ENCODE data around the gene CFB. TPM values are rescaled to one million over a fixed set of nuclear protein-coding genes. Genes with fewer than 3 reads are reported as not detected.

CFB gene
- total RNA-seq, 2 donors from 2014 or later, result 0.65 TPM; not detected in 1

Other genes starting within 250 kb of the CFB start
- 10 to 100 TPM; 57.8 to 75.1 TPM for gene ABHD16A, start 242.8 kb upstream of the CFB start, total RNA-seq
- gene LY6G6F, start 239.2 kb upstream of the CFB start, total RNA-seq, result 10 to 100 TPM in 1 of 2 donors, 1 to 10 TPM in 1; 1.6 to 29.1 TPM
- gene LY6G6D, start 230.7 kb upstream of the CFB start, total RNA-seq, result not detected
- not detected for gene LY6G6C, start 224.3 kb upstream of the CFB start, total RNA-seq
- 100 to 1,000 TPM in 1 of 2 donors, 1 to 10 TPM in 1; 3.4 to 129 TPM for gene MPIG6B, start 222.7 kb upstream of the CFB start, total RNA-seq
- 1 to 10 TPM; 4.7 to 7.3 TPM for gene DDAH2, start 216.8 kb upstream of the CFB start, total RNA-seq
- 100 to 1,000 TPM; 145 to 152 TPM for gene CLIC1, start 209.6 kb upstream of the CFB start, total RNA-seq
- 10 to 100 TPM; 12.9 to 18.3 TPM for gene MSH5, start 206.1 kb upstream of the CFB start, total RNA-seq
- gene SAPCD1, start 183.4 kb upstream of the CFB start, total RNA-seq, result 1 to 10 TPM; 3.6 to 4.2 TPM
- gene VWA7, start 168.8 kb upstream of the CFB start, total RNA-seq, result 1 to 10 TPM; 2.8 to 2.9 TPM
- gene VARS1, start 150.3 kb upstream of the CFB start, total RNA-seq, result 10 to 100 TPM; 58.0 to 73.7 TPM
- 10 to 100 TPM; 20.9 to 22.5 TPM for gene LSM2, start 139.1 kb upstream of the CFB start, total RNA-seq
- gene HSPA1L, start 130.8 kb upstream of the CFB start, total RNA-seq, result 1 to 10 TPM; 3.4 to 3.5 TPM
- gene HSPA1A, start 130.6 kb upstream of the CFB start, total RNA-seq, result 10 to 100 TPM; 15.1 to 20.2 TPM
- gene HSPA1B, start 118.4 kb upstream of the CFB start, total RNA-seq, result 10 to 100 TPM; 18.0 to 20.5 TPM
- gene NEU1, start 83.3 kb upstream of the CFB start, total RNA-seq, result 10 to 100 TPM; 27.1 to 29.6 TPM
- gene SLC44A4, start 67.1 kb upstream of the CFB start, total RNA-seq, result under 1 TPM; 0.10 to 0.13 TPM
- 10 to 100 TPM; 40.4 to 46.2 TPM for gene EHMT2, start 48.4 kb upstream of the CFB start, total RNA-seq
- under 1 TPM; 0.50 to 0.96 TPM for gene ZBTB12, start 44.0 kb upstream of the CFB start, total RNA-seq
- gene C2, start 18.4 kb upstream of the CFB start, total RNA-seq, result 1 to 10 TPM in 1 of 2 donors, not detected in 1; 2.1 TPM
- gene NELFE, start 12.9 kb downstream of the CFB start, total RNA-seq, result 10 to 100 TPM; 45.8 to 46.2 TPM
- 10 to 100 TPM; 85.5 to 94.5 TPM for gene SKIC2, start 13.1 kb downstream of the CFB start, total RNA-seq
- gene DXO, start 26.0 kb downstream of the CFB start, total RNA-seq, result 10 to 100 TPM; 31.9 to 35.0 TPM
- 1 to 10 TPM; 3.8 to 5.4 TPM for gene C4A, start 36.0 kb downstream of the CFB start, total RNA-seq
- gene C4B, start 68.7 kb downstream of the CFB start, total RNA-seq, result 1 to 10 TPM; 2.2 to 3.7 TPM
- under 1 TPM; 0.35 to 0.76 TPM for gene CYP21A2, start 92.3 kb downstream of the CFB start, total RNA-seq
- gene TNXB, start 163.2 kb downstream of the CFB start, total RNA-seq, result 10 to 100 TPM in 1 of 2 donors, 1 to 10 TPM in 1; 7.3 to 11.4 TPM
- gene ATF6B, start 182.2 kb downstream of the CFB start, total RNA-seq, result 100 to 1,000 TPM; 107 to 117 TPM
- 1 to 10 TPM; 1.5 to 1.6 TPM for gene FKBPL, start 184.2 kb downstream of the CFB start, total RNA-seq
- gene PRRT1, start 205.8 kb downstream of the CFB start, total RNA-seq, result under 1 TPM; 0.35 to 0.50 TPM
- 1 to 10 TPM; 8.1 to 9.2 TPM for gene PPT2, start 208.0 kb downstream of the CFB start, total RNA-seq
- gene EGFL8, start 218.5 kb downstream of the CFB start, total RNA-seq, result 1 to 10 TPM; 9.6 to 9.7 TPM
- gene AGPAT1, start 230.0 kb downstream of the CFB start, total RNA-seq, result 10 to 100 TPM; 22.7 to 54.2 TPM
- gene RNF5, start 232.3 kb downstream of the CFB start, total RNA-seq, result 10 to 100 TPM; 20.9 to 30.0 TPM
- gene AGER, start 238.2 kb downstream of the CFB start, total RNA-seq, result 10 to 100 TPM; 22.2 to 27.4 TPM
- gene PBX2, start 244.1 kb downstream of the CFB start, total RNA-seq, result 100 to 1,000 TPM; 103 to 110 TPM
- gene GPSM3, start 246.5 kb downstream of the CFB start, total RNA-seq, result 100 to 1,000 TPM; 268 to 291 TPM

All from T-helper 17 cell (primary cell).